A549 treated with CpdA at 1 μM for 4 hours (cell line): ENCODE measurements around the gene ZBTB45. TPM values are rescaled to one million over a fixed set of nuclear protein-coding genes. Genes with fewer than 3 reads are reported as not detected.

Experiments
- total RNA-seq: library from RNA; stranded (reverse); fragments of 200-300 nt; extraction: Qiagen RNA extraction; gene quantifications from 5 replicates; pipeline ENCODE4 v1.2.3, GENCODE V29; 2022; ENCODE audit warnings: low read depth

The ZBTB45 gene
- total RNA-seq: 14.2 to 19.3 TPM (median 18.6 TPM) in 5 replicates

GRCh38 chr19:58519355-58520256 lies at the start of gene ZBTB45:
Gene ZBTB45 (minus strand): TSS chr19:58519810. CDS start chr19:58517673, 2,137 bp downstream.

GRCh38 chr19:58558066-58558622 lies 38.5 kb upstream of the ZBTB45 start, which contains the start of gene UBE2M:
Gene UBE2M (minus strand): TSS chr19:58558611. CDS start chr19:58558381, 230 bp downstream.

DNA sequence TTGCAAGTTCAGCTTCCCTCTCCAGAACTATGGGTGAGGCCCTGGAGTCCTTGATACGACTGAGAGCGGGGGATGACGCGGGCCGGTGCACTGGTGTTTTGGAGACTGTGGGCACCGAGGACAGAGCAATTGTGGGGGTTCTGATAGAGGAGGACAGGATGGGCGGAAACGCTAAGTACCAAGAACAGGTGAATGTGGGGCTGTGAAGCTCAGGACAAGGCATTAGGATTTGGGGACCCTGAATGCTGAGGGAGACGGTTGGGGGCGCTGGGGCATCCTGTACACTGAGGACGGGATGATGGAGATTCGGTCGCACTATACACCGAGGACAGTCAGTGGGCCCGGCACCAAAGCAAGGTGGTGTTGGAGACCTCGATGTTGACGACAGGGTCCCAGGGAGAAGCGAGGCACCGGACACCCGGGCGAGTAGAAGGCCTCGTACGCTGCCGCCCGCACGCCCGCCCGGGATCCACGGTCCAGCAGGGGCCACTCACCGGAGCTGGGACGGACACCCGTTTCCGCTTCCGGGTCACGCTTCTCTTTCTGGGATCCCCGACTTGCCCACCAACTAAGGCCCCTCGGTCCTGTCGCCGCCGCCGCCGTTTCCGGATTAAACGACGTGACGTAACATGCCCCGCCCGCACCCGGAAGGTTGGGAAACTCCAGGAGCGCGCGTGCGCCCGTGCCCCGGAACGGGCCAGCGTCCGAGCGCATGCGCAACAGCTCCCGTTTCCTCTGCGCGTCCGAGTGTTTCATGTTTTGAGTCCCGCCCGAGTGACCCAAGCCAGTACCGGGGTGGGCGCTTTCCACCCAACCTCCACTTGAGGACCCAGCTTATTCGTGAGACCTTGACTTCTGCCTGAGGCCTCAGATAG lies 35.1 kb upstream of the ZBTB45 start, which contains the start of gene CHMP2A:
Gene CHMP2A (minus strand): TSS at position 612 of the 875 bp plus-strand sequence. CDS start 893 bp downstream, outside the sequence.

DNA sequence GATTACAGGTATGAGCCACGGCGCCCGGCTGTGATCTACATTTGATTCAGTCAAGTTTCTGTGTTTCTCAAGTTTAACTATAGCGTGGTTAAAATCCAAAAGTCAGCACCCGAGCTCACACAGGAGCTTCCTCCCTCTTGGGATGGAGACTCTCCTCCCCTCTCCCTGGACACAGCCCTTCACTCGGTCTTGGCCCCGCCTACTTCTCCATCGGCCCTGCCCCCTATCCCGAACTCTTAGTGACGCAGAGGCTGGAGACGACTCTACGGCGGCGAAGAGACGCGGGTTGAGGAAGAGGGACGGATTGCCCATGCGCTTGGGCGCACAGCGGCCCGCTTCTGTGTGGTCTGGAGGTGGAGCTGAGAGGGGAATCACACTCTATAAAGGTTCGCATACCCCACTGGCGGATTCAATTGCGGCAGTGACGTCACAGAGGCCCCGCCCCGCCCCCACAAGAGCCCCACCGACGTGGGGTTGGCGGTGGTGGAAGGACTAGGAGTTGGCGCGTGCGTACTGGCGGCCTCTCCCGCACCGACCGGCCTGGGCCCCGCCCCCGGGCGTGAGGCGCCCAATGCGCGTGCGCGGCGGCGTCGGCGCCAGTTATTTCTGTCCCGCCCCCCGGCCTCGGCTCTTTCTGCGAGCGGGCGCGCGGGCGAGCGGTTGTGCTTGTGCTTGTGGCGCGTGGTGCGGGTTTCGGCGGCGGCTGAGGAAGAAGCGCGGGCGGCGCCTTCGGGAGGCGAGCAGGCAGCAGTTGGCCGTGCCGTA lies 24.4 kb upstream of the ZBTB45 start, which contains the start of gene TRIM28:
Gene TRIM28 (plus strand): TSS at position 239 of the 765 bp plus-strand sequence. CDS start 694 bp downstream, outside the sequence.

GRCh38 chr19:58511353-58512208 lies 8.0 kb downstream of the ZBTB45 start, which contains the start of gene SLC27A5:
Gene SLC27A5 (minus strand): TSS chr19:58511992. CDS start chr19:58511955, 37 bp downstream.

DNA sequence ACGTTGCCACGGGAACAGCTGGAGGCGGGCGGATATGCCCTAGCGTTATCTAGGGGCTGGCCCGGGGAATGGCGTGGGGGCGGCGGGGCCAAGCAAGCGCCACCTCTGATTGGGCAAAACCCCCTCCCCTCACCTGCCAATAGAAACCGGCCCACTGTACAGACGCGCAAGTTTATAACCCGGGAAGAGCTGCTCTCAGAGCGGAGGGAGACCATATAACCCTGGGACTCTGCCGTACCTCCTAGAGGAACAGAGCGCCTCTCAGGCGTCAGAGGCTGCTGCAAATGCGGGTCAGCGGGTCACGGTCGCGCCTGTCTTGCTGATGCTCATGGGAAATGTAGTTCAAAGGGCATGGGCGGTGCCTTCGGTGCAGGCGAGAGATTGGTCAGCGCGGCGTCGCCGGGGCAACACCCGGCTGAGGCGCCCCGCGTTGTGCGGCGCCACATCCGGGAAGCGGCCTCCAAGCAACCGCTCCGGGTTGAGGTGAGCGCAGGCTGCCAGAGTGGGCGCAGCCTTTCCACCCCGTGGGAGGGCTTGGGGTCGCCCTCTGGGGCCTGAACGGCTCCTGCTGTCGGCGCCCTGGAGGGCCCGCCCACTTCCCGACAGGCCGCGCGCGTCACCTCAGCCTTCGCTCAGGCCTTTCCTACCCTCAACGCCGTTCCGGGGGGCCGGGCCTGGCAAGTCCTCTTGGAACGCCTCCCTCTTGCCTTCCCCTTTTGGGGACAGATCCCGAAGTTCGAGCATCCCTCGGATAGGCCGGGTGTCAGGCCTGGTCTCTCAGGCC lies 43.7 kb downstream of the ZBTB45 start, which contains the start of gene ZNF446:
Gene ZNF446 (plus strand): TSS at position 639 of the 784 bp plus-strand sequence. CDS start 867 bp downstream, outside the sequence.

DNA sequence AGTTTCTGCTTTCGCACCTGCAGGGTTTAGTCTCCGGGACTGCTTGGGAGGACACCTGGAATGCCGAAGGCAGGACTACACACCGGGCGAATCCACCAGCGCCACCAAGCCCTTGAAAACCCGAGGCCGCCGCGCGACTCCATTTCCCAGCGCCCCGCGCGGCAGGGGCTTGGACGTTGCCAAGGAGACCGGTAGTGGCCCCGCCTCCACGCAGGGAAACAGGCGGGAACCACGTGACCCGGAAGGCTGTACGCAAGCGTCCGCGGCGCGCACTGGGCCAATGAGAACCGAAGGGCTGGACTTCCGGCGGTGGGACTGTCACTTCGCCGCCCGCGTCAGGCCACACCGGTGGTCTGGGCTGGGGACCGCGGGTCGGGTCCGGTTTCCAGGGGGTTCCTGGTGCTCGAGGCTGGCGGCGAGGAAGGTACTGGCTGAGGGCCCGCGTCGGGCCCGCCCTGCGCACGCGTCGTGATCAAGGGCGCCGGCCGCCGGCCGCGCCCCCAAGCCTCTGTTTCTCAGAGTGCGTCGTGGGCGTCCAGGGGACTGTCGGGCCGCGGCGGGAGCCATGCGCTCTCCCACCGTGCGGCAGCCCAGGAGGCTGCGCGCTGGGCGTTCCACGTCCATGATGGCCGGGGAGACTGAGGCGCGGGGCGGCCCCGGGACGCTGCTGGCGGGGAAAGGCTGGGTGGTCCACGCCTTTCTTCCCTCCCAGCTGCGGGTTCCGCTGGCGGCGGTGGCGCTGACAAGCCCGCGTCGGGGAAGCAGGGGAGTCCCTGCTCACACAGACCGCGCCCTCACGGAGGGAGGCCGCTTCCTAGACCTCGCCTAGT lies 52.6 kb downstream of the ZBTB45 start, which contains the start of gene ZNF324:
Gene ZNF324 (plus strand): TSS at position 321 of the 830 bp plus-strand sequence. CDS start 2,106 bp downstream, outside the sequence.

Other genes starting within 250 kb of the ZBTB45 start
- 1.1 to 1.6 TPM (median 1.1 TPM) in 5 replicates for gene ZNF8, start 240.9 kb downstream of the ZBTB45 start, total RNA-seq
- 94.6 to 118 TPM (median 98.3 TPM) in 5 replicates for gene ERVK3-1, start 214.4 kb downstream of the ZBTB45 start, total RNA-seq
- gene ZSCAN22, start 192.8 kb downstream of the ZBTB45 start, total RNA-seq: 2.4 to 3.2 TPM (median 2.8 TPM) in 5 replicates
- gene A1BG, start 166.3 kb downstream of the ZBTB45 start, total RNA-seq: 8.0 to 14.5 TPM (median 12.0 TPM) in 5 replicates
- gene ZNF497, start 157.1 kb downstream of the ZBTB45 start, total RNA-seq: 0.85 to 1.9 TPM (median 1.6 TPM) in 5 replicates
- gene ZNF837, start 138.8 kb downstream of the ZBTB45 start, total RNA-seq: 0.99 to 1.7 TPM (median 1.5 TPM) in 5 replicates
- 2,117 to 2,734 TPM (median 2,532 TPM) in 5 replicates for gene RPS5, start 132.5 kb downstream of the ZBTB45 start, total RNA-seq
- gene RNF225, start 124.2 kb downstream of the ZBTB45 start, total RNA-seq: 0.14 to 0.17 TPM (median 0.15 TPM) in 4 of 5 replicates, not detected in the other
- gene ZNF584, start 111.2 kb downstream of the ZBTB45 start, total RNA-seq: 16.6 to 19.0 TPM (median 18.6 TPM) in 5 replicates
- gene ZNF132, start 79.7 kb downstream of the ZBTB45 start, total RNA-seq: 0.08 to 0.10 TPM (median 0.09 TPM) in 3 of 5 replicates, not detected in the others
- 6.9 to 7.8 TPM (median 7.1 TPM) in 5 replicates for gene ZNF324B, start 68.2 kb downstream of the ZBTB45 start, total RNA-seq
- gene ZNF324, start 52.7 kb downstream of the ZBTB45 start, total RNA-seq: 7.7 to 10.2 TPM (median 9.6 TPM) in 5 replicates
- 12.2 to 14.5 TPM (median 13.4 TPM) in 5 replicates for gene ZNF446, start 43.5 kb downstream of the ZBTB45 start, total RNA-seq
- gene SLC27A5, start 7.8 kb downstream of the ZBTB45 start, total RNA-seq: 23.2 to 33.8 TPM (median 30.2 TPM) in 5 replicates
- 647 to 874 TPM (median 726 TPM) in 5 replicates for gene TRIM28, start 24.3 kb upstream of the ZBTB45 start, total RNA-seq
- gene CHMP2A, start 35.3 kb upstream of the ZBTB45 start, total RNA-seq: 182 to 209 TPM (median 197 TPM) in 5 replicates
- 129 to 162 TPM (median 147 TPM) in 5 replicates for gene UBE2M, start 38.8 kb upstream of the ZBTB45 start, total RNA-seq
- gene MZF1, start 53.5 kb upstream of the ZBTB45 start, total RNA-seq: 11.7 to 19.5 TPM (median 15.9 TPM) in 5 replicates